Right atrium auricular region (tissue), 2 donors: ENCODE measurements around the gene HELZ. TPM values are rescaled to one million over a fixed set of nuclear protein-coding genes. Genes with fewer than 3 reads are reported as not detected.
"Not testable (repeated sequence)": the region's sequence is repeated elsewhere in the genome, so short reads cannot be mapped to it uniquely, and the experiment has no call there.

Source experiments
- DNase-seq: peaks from one replicate; pipeline ENCODE4 v3.0.0-alpha.2; 2019; ENCODE audit warnings: low spot score
- H3K27ac ChIP-seq, 2 donors: fragments of 200-600 bp; sonication (generic); 1 replicate in 1 of 2; 2 replicates in 1 of 2; pipeline ENCODE4 v1.5.1; 2016 to 2019
- H3K27me3 ChIP-seq, 2 donors: fragments of 200-600 bp; sonication (generic); one replicate each; pipeline versions ENCODE4 v1.5.1 to v1.6.0; 2017 to 2019
- H3K36me3 ChIP-seq: fragments of 200-600 bp; sonication (generic); one replicate; pipeline ENCODE4 v1.5.1; 2016
- H3K4me1 ChIP-seq, 2 donors: fragments of 200-600 bp; sonication (generic); one replicate each; pipeline versions ENCODE4 v1.5.1 to v1.6.0; 2017 to 2019
- H3K4me3 ChIP-seq, 2 donors: fragments of 200-600 bp; sonication (generic); 1 replicate in 1 of 2; 2 replicates in 1 of 2; pipeline ENCODE4 v1.5.1; 2017 to 2019; ENCODE audit warnings: mild to moderate bottlenecking in 1 of 2, moderate library complexity in 1 of 2
- H3K9me3 ChIP-seq, 2 donors: fragments of 200-600 bp; sonication (generic); one replicate each; pipeline ENCODE4 v1.5.1; 2019
- CTCF ChIP-seq, 2 donors: fragments of 200-600 bp; sonication (generic); IDR thresholded peaks; one replicate each; pipeline ENCODE4 v1.5.1; 2019; ENCODE audit warnings: antibody characterized with exemption in 2 of 2
- total RNA-seq, 2 donors: library from RNA; depleted of rRNA; stranded (reverse); fragments of >200 nt; gene quantifications; one replicate each; pipeline ENCODE4 v1.1.0, GENCODE V29; 2016

HELZ gene
- total RNA-seq, 2 donors from 2014 or later: 25.2 to 29.1 TPM

GRCh38 chr17:67151717-67152116 is 93.3 kb downstream of the HELZ start:
- H3K27me3 ChIP-seq: no peaks in the 10 kb centered on the region
- H3K36me3 ChIP-seq: peaks cover 37% of the 10 kb centered on the region
- no peak overlapping the region for H3K27ac ChIP-seq
- no peaks in the 10 kb centered on the region for H3K4me1 ChIP-seq
- TF ChIP-seq CTCF (IDR thresholded peaks at IDR 0.05): no peak
- no peak overlapping the region for H3K4me3 ChIP-seq
- DNase-seq: no peak
- H3K9me3 ChIP-seq: no peaks in the 10 kb centered on the region

- Histone ChIP-seq H3K27ac (no peak overlapping the region), H3K27me3 (no peaks in the 10 kb centered on the region), H3K4me3 (no peak overlapping the region), H3K9me3 (no peaks in the 10 kb centered on the region), H3K36me3 (peaks cover 46% of the 10 kb centered on the region), H3K4me1 (no peaks in the 10 kb centered on the region)
- TF ChIP-seq CTCF (IDR thresholded peaks at IDR 0.05): no peak
- no peak for DNase-seq
Measured at GRCh38 chr17:67150826-67151225, 94.2 kb downstream of the HELZ start.

- Histone ChIP-seq H3K27me3 (no peaks in the 10 kb centered on the region), H3K9me3 (no peaks in the 10 kb centered on the region), H3K4me3 (no peak overlapping the region), H3K36me3 (peaks cover 67% of the 10 kb centered on the region), H3K27ac (no peak overlapping the region), H3K4me1 (no peaks in the 10 kb centered on the region)
- TF ChIP-seq CTCF (IDR thresholded peaks at IDR 0.05): no peak
- DNase-seq: no peak
Measured at GRCh38 chr17:67148352-67148751, 96.6 kb downstream of the HELZ start.

GRCh38 chr17:67145183-67145805 is 99.7 kb downstream of the HELZ start:
- DNase-seq: no peak
- no peak overlapping the region for H3K27ac ChIP-seq
- H3K4me3 ChIP-seq: no peak overlapping the region
- H3K27me3 ChIP-seq: no peaks in the 10 kb centered on the region
- TF ChIP-seq CTCF (IDR thresholded peaks at IDR 0.05): no peak
- H3K9me3 ChIP-seq: peaks cover 0 to 5% of the 10 kb centered on the region in 2 donors
- H3K36me3 ChIP-seq: peaks cover 66% of the 10 kb centered on the region
- H3K4me1 ChIP-seq: peaks cover 0 to under 1% of the 10 kb centered on the region in 2 donors

GRCh38 chr17:67143318-67143717 is 101.7 kb downstream of the HELZ start:
- peaks cover 53% of the 10 kb centered on the region for H3K36me3 ChIP-seq
- H3K27ac ChIP-seq: no peak overlapping the region
- no peaks in the 10 kb centered on the region for H3K27me3 ChIP-seq
- H3K9me3 ChIP-seq: peaks cover 0 to 5% of the 10 kb centered on the region in 2 donors
- TF ChIP-seq CTCF (IDR thresholded peaks at IDR 0.05): no peak
- no peak overlapping the region for H3K4me3 ChIP-seq
- DNase-seq: no peak
- H3K4me1 ChIP-seq: peaks cover 0 to 10% of the 10 kb centered on the region in 2 donors

GRCh38 chr17:67142030-67142429 is 103.0 kb downstream of the HELZ start:
- H3K27ac ChIP-seq: not testable (repeated sequence)
- peaks cover 52% of the 10 kb centered on the region for H3K36me3 ChIP-seq

More at GRCh38 chr17:67142030-67142429, 103.0 kb downstream of the HELZ start:
- DNase-seq, H3K9me3 ChIP-seq, H3K4me3 ChIP-seq, H3K27me3 ChIP-seq: not testable (repeated sequence)
- peaks cover 0 to 10% of the 10 kb centered on the region in 2 donors for H3K4me1 ChIP-seq
